Mucosa of descending colon (tissue), 3 donors: ENCODE data around the gene MX2. TPM values are rescaled to one million over a fixed set of nuclear protein-coding genes. Genes with fewer than 3 reads are reported as not detected.

Source experiments
- ATAC-seq: fragments of 200-7000 bp; cut with Tn5 transposase; one replicate; pipeline ENCODE4 v1.9.1; 2020; ENCODE audit warnings: mild to moderate bottlenecking, moderate library complexity
- DNase-seq, 3 donors: peaks; one replicate each; pipeline ENCODE4 v3.0.0-alpha.2; 2020
- H3K36me3 ChIP-seq: fragments of 200-600 bp; one replicate; pipeline ENCODE4 v1.8.0; 2021; ENCODE audit warnings: low read depth, mild to moderate bottlenecking
- H3K4me1 ChIP-seq: fragments of 200-600 bp; one replicate; pipeline ENCODE4 v1.8.0; 2021; ENCODE audit warnings: low read depth, mild to moderate bottlenecking
- H3K4me3 ChIP-seq: fragments of 200-600 bp; one replicate; pipeline ENCODE4 v1.8.0; 2021; ENCODE audit warnings: mild to moderate bottlenecking
- H3K9me3 ChIP-seq: fragments of 200-600 bp; one replicate; pipeline ENCODE4 v1.8.0; 2021; ENCODE audit warnings: mild to moderate bottlenecking
- intact Hi-C, 2 donors: fragments of 100-400 bp; cut with DNase I in 1 of 2; cut with micrococcal nuclease in 1 of 2; formaldehyde crosslinking; loops; one replicate each; pipeline versions ENCODE4 v1.11.0 to v1.11.1; 2022; cut with DNase I, micrococcal nuclease
- total RNA-seq, 3 donors: library from RNA; stranded (reverse); fragmentation: NEBNext Ultra II Directional in 2 of 3; extraction: Animal tissue kit (Norgen Biotek cat#: 25700) in 2 of 3; gene quantifications; one replicate each; pipeline versions ENCODE4 v1.2.1 to v1.2.4, GENCODE V29; 2021 to 2023
- TF ChIP-seq, protein P1 (sequence below): fragments of 200-600 bp; IDR thresholded peaks from one replicate; pipeline ENCODE4 v1.8.0; 2022; ENCODE audit warnings: antibody characterized with exemption, mild to moderate bottlenecking
- donor health status: DM: no; HTN: no; CAD: no; lungs with moderate emphysema.
- donor health status: DM: no; HTN: no; CAD: no.
- donor health status: DM: no; HTN: yes; CAD: no.

The MX2 gene
- total RNA-seq, 3 donors from 2014 or later = 2.5 to 9.2 (median 6.3) TPM

- Histone ChIP-seq H3K9me3 (no peaks in the 10 kb centered on the region), H3K4me3 (no peak overlapping the region), H3K4me1 (no peaks in the 10 kb centered on the region), H3K36me3 (no peaks in the 10 kb centered on the region)
- DNase-seq (no peak), ATAC-seq (no peak)
- TF ChIP-seq, protein P1, sequence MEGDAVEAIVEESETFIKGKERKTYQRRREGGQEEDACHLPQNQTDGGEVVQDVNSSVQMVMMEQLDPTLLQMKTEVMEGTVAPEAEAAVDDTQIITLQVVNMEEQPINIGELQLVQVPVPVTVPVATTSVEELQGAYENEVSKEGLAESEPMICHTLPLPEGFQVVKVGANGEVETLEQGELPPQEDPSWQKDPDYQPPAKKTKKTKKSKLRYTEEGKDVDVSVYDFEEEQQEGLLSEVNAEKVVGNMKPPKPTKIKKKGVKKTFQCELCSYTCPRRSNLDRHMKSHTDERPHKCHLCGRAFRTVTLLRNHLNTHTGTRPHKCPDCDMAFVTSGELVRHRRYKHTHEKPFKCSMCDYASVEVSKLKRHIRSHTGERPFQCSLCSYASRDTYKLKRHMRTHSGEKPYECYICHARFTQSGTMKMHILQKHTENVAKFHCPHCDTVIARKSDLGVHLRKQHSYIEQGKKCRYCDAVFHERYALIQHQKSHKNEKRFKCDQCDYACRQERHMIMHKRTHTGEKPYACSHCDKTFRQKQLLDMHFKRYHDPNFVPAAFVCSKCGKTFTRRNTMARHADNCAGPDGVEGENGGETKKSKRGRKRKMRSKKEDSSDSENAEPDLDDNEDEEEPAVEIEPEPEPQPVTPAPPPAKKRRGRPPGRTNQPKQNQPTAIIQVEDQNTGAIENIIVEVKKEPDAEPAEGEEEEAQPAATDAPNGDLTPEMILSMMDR = no peak
- intact Hi-C loops = no loop called here
These were observed 26.4 kb downstream of the MX2 start for GRCh38 chr21:41388259-41388658.

DNA sequence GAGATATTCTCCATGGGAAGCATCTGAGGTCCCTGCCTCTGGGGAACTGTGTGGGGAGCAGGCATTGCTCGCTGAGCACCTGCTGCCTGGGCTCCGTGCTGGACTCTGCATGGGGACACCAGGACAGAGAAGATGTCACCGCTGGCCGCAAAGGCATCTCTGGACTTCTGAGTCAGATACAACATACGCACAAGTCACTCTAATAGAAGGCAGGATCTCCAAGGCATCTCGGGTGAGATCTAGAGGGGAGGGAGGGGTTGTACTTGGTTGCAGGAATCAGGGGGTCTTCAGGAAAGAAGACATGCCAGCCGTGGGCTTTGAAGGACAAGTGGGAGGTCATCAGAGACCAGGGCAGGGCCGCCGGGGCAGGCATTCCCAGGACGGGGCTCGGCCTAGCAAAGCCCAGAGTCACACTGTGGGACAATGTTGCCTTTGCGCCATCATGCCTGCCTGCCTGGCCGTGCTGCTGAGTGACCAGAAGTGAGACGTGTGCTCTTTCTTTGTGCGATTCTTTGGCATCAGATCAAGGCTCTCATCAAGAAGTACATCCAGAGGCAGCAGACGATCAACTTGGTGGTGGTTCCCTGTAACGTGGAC, 28.3 kb downstream of the MX2 start:
- no peak for DNase-seq
- no peak for ATAC-seq
- no peak overlapping the region for H3K4me3 ChIP-seq
- no peaks in the 10 kb centered on the region for H3K36me3 ChIP-seq
- TF ChIP-seq, protein P1 = no peak
- H3K4me1 ChIP-seq = no peaks in the 10 kb centered on the region
- intact Hi-C loops = no loop called here
- no peaks in the 10 kb centered on the region for H3K9me3 ChIP-seq

DNA sequence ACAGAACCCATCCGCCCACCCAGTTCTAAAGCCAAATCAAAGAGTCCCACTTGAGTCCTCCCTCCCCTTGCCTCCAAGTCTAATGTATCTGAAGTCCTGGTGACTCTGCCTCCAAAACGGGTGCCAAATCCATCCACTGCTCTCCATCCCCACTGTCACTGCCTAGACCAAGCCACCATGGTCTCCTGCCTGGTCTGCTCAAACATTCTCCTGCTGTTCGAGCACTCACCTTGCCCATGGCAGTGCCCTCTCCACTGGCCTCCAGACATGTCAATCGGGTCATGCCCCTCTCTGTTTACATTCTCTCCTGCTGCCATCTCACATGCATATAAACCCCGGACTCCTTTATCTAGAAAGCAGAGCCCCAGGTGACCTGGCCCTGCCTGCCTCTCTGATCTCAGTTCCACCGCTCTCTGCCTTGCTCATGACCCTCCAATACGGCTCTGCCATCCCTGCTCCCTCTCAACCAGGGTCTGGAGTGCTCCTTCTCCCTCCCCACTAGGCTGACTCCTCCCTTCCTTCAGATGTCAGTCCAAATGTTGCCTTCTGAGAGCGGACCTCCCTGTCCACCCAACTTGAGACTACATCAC, 32.1 kb downstream of the MX2 start:
- Histone ChIP-seq H3K9me3 (no peaks in the 10 kb centered on the region), H3K4me3 (no peak overlapping the region), H3K36me3 (no peaks in the 10 kb centered on the region), H3K4me1 (peaks cover 4% of the 10 kb centered on the region)
- TF ChIP-seq, protein P1 = no peak
- intact Hi-C loops = no loop called here
- DNase-seq = no peak
- no peak for ATAC-seq

GRCh38 chr21:41396558-41397075, 34.8 kb downstream of the MX2 start:
- Histone ChIP-seq H3K9me3 (no peaks in the 10 kb centered on the region), H3K4me1 (peaks cover 4% of the 10 kb centered on the region), H3K36me3 (no peaks in the 10 kb centered on the region), H3K4me3 (no peak overlapping the region)
- peak; percentile 82 for ATAC-seq
- intact Hi-C loops = no loop called here
- DNase-seq = peak in 2 of 3 donors; percentile 44 to 57
- TF ChIP-seq, protein P1 = no peak

DNA sequence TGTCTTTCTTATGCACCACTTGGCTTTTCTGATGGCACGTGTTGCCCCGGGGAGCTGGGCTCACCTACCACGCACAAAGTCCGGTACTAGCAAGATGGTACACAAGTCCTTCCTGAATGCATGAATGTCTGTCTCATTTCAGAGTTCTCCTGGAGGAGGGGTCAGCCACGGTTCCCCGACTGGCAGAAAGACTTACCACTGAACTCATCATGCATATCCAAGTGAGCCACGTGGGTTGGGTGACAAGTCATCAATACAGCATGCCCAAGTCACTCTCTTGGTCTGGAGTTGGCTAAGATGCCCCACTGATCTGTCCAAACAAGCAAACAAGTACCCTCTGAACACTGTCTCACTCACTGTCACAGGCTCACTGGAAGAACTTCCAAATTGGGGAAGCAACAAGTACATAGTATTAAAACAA, 35.7 kb downstream of the MX2 start:
- no peaks in the 10 kb centered on the region for H3K9me3 ChIP-seq
- no peak overlapping the region for H3K4me3 ChIP-seq
- no peaks in the 10 kb centered on the region for H3K36me3 ChIP-seq
- no peak for ATAC-seq
- peaks cover 4% of the 10 kb centered on the region for H3K4me1 ChIP-seq
- intact Hi-C loops = no loop called here
- DNase-seq = no peak
- TF ChIP-seq, protein P1 = no peak
